HEK293T (cell line): Measurements from ENCODE around the gene NUPR2.

Experiments
- ARNT ChIP-seq: fragments of 450-650 bp; IDR thresholded peaks from 2 replicates; pipeline ENCODE4 v1.6.1; 2017; ENCODE audit warnings: mild to moderate bottlenecking
- ELF4 ChIP-seq: fragments of 450-650 bp; IDR thresholded peaks from 2 replicates; pipeline ENCODE4 v1.6.1; 2017; ENCODE audit warnings: antibody characterized with exemption
- NFRKB ChIP-seq: fragments of 450-650 bp; IDR thresholded peaks from 2 replicates; pipeline ENCODE4 v1.6.1; 2016; ENCODE audit warnings: mild to moderate bottlenecking, moderate library complexity
- SP1 ChIP-seq: fragments of 450-650 bp; IDR thresholded peaks from 2 replicates; pipeline ENCODE4 v1.6.1; 2017
- TARDBP ChIP-seq: fragments of 450-650 bp; IDR thresholded peaks from 2 replicates; pipeline ENCODE4 v1.6.1; 2016

DNA sequence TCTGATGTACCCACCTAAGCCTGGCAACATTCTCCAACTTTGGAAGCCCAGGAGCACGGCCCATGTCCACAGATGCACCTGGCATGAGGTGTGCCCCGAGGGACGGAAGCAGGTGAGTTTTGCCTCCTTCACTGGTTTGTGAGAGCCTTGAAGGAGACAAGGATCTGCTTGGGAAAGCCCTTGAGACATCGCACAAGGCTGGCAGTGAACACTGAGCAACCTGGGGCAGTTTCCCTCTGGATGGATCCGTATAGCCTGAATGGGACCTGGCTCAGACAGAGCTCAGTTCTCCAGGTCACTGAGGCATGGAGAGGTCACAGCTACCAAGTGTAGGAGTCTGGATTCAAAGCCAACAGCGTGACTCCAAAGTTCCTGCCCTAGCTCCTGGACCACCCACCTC is 8.8 kb upstream of the NUPR2 start:
- TF ChIP-seq TARDBP (no peak), SP1 (no peak), NFRKB (no peak), ELF4 (no peak), ARNT (no peak)
